ENCODE results near the gene SPAG9.
"Not testable (repeated sequence)": the region's sequence is repeated elsewhere in the genome, so short reads cannot be mapped to it uniquely, and the experiment has no call there.

SPAG9 gene

GRCh38 chr17:50941676-50942048, 179.0 kb downstream of the SPAG9 start:
- H3K4me1 ChIP-seq; H3K9me3 ChIP-seq; H3K4me3 ChIP-seq; in situ Hi-C loops (cut with MboI; ENCODE audit: low sequenced_read_pairs); DNase-seq (ENCODE audit: low spot score in 2 of 2); H3K27me3 ChIP-seq (ENCODE audit: low read depth); H3K36me3 ChIP-seq (replicated peaks): not testable (repeated sequence)

GRCh38 chr17:50939795-50940684, 180.6 kb downstream of the SPAG9 start:
- Histone ChIP-seq H3K4me1 (peaks cover 10% of the 10 kb centered on the region), H3K36me3 (replicated peaks) (no peaks in the 10 kb centered on the region), H3K4me3 (no peak overlapping the region), H3K27me3 (ENCODE audit: low read depth) (no peaks in the 10 kb centered on the region), H3K9me3 (no peaks in the 10 kb centered on the region)
- in situ Hi-C loops (cut with MboI; ENCODE audit: low sequenced_read_pairs), result no loop called here
- DNase-seq (ENCODE audit: low spot score in 2 of 2), result no peak

DNA sequence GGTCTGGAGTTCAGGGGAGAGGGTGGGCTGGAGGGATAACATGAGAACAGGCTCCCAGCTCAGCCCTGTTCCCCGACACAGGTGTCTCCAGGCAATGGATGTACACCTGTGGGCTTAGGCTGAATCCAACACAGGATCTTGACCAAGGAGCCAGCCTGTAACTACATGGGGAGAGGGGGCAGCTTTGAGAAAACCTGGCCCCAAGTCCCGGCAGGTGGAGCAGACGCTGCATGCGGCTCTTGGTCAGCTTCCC, 181.2 kb downstream of the SPAG9 start:
- DNase-seq (ENCODE audit: low spot score in 2 of 2), result no peak
- Histone ChIP-seq H3K4me1 (peaks cover 6% of the 10 kb centered on the region), H3K36me3 (replicated peaks) (no peaks in the 10 kb centered on the region), H3K27me3 (ENCODE audit: low read depth) (no peaks in the 10 kb centered on the region), H3K9me3 (no peaks in the 10 kb centered on the region), H3K4me3 (no peak overlapping the region)
- in situ Hi-C loops (cut with MboI; ENCODE audit: low sequenced_read_pairs), result no loop called here

- Histone ChIP-seq H3K9me3 (no peaks in the 10 kb centered on the region), H3K4me3 (no peak overlapping the region), H3K4me1 (peaks cover 2% of the 10 kb centered on the region), H3K36me3 (replicated peaks) (no peaks in the 10 kb centered on the region), H3K27me3 (ENCODE audit: low read depth) (no peaks in the 10 kb centered on the region)
- no peak for DNase-seq (ENCODE audit: low spot score in 2 of 2)
- in situ Hi-C loops (cut with MboI; ENCODE audit: low sequenced_read_pairs), result no loop called here
Observed at GRCh38 chr17:50938821-50939541, 181.7 kb downstream of the SPAG9 start.

- no peak overlapping the region for H3K4me3 ChIP-seq
- H3K27me3 ChIP-seq (ENCODE audit: low read depth), result no peaks in the 10 kb centered on the region
- in situ Hi-C loops (cut with MboI; ENCODE audit: low sequenced_read_pairs), result no loop called here
- H3K4me1 ChIP-seq, result peaks cover 6% of the 10 kb centered on the region
- H3K9me3 ChIP-seq, result no peaks in the 10 kb centered on the region
- no peak for DNase-seq (ENCODE audit: low spot score in 2 of 2)
- H3K36me3 ChIP-seq (replicated peaks), result no peaks in the 10 kb centered on the region
Observed at GRCh38 chr17:50935996-50936266, 184.7 kb downstream of the SPAG9 start.

- no peaks in the 10 kb centered on the region for H3K27me3 ChIP-seq (ENCODE audit: low read depth)
- no peaks in the 10 kb centered on the region for H3K36me3 ChIP-seq (replicated peaks)
- H3K9me3 ChIP-seq, result no peaks in the 10 kb centered on the region
- H3K4me1 ChIP-seq, result peaks cover 10% of the 10 kb centered on the region
- no peak overlapping the region for H3K4me3 ChIP-seq
- in situ Hi-C loops (cut with MboI; ENCODE audit: low sequenced_read_pairs), result no loop called here
- no peak for DNase-seq (ENCODE audit: low spot score in 2 of 2)
Observed at GRCh38 chr17:50935221-50935995, 185.3 kb downstream of the SPAG9 start.

GRCh38 chr17:50934672-50935220, 185.9 kb downstream of the SPAG9 start:
- Histone ChIP-seq H3K27me3 (ENCODE audit: low read depth) (no peaks in the 10 kb centered on the region), H3K4me1 (peaks cover 10% of the 10 kb centered on the region), H3K9me3 (no peaks in the 10 kb centered on the region), H3K36me3 (replicated peaks) (no peaks in the 10 kb centered on the region), H3K4me3 (no peak overlapping the region)
- DNase-seq (ENCODE audit: low spot score in 2 of 2), result no peak
- in situ Hi-C loops (cut with MboI; ENCODE audit: low sequenced_read_pairs), result no loop called here

- Histone ChIP-seq H3K27me3 (ENCODE audit: low read depth) (no peaks in the 10 kb centered on the region), H3K4me3 (no peak overlapping the region), H3K4me1 (peaks cover 10% of the 10 kb centered on the region), H3K9me3 (no peaks in the 10 kb centered on the region), H3K36me3 (replicated peaks) (no peaks in the 10 kb centered on the region)
- no peak for DNase-seq (ENCODE audit: low spot score in 2 of 2)
- in situ Hi-C loops (cut with MboI; ENCODE audit: low sequenced_read_pairs), result no loop called here
Observed at GRCh38 chr17:50934161-50934560, 186.5 kb downstream of the SPAG9 start.

DNA sequence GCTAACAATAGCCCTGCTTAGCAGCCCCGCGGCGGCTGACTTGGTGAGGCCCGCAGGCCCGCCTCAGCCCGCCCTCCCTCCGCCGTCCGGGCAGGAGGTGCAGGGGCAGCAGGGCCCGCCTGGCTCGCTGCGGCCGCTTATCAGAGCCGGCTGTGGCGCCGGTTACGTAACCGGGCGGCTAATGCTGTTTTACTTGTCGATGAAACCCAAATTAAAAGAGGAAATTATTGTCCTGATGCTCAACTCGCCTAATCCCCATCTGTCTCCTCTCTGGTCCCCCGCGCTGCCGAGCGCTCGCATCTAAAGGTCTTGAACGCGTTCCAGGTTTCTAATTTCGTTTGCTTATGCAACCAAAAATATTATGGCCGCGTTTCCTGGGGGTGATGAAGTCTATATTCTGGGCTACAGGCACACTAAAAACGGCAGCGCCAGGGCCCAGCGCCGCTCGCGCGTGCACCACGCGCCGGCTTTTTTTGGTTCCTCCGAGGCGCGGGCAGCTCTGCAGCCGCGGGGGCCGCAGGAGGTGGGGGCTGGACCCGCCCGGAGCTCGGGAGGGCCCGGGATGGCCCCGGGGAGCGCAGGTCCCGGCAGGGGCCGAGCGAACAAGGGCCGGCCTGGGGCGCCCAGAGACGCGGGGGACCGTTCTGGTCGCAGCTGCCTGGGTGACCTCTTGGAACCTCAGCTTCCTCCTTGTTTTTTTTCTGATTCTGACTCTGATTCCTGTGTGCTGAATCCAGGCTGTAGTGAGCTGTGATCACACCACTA, 189.3 kb downstream of the SPAG9 start:
- Histone ChIP-seq H3K27me3 (ENCODE audit: low read depth) (no peaks in the 10 kb centered on the region), H3K4me3 (peak overlapping the region; percentile 15), H3K9me3 (no peaks in the 10 kb centered on the region), H3K36me3 (replicated peaks) (no peaks in the 10 kb centered on the region), H3K4me1 (peaks cover 10% of the 10 kb centered on the region)
- in situ Hi-C loops (cut with MboI; ENCODE audit: low sequenced_read_pairs), result no loop called here
- DNase-seq (ENCODE audit: low spot score in 2 of 2), result peak; percentile 50 to 84

DNA sequence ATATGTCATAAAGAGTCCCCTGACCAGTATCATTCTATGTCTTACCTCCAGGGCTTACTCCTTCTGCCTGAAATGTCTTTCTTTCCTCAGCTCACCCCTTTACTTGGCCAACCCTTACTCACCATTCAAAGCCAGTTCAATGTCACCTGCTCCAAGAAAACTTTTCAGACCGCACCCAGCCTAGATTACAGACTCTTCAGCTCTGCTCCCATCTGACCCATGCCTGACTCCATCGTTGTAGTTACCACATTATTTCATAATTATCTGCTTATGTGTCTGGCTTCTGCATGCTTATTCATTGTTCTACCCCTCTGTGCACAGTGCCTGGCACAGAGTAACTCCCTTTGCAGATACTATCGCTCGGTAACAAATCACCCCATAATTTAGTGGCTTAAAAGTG, 192.0 kb downstream of the SPAG9 start:
- Histone ChIP-seq H3K4me3 (no peak overlapping the region), H3K9me3 (no peaks in the 10 kb centered on the region), H3K4me1 (peaks cover 10% of the 10 kb centered on the region), H3K27me3 (ENCODE audit: low read depth) (no peaks in the 10 kb centered on the region), H3K36me3 (replicated peaks) (no peaks in the 10 kb centered on the region)
- DNase-seq (ENCODE audit: low spot score in 2 of 2), result no peak
- in situ Hi-C loops (cut with MboI; ENCODE audit: low sequenced_read_pairs), result no loop called here

DNA sequence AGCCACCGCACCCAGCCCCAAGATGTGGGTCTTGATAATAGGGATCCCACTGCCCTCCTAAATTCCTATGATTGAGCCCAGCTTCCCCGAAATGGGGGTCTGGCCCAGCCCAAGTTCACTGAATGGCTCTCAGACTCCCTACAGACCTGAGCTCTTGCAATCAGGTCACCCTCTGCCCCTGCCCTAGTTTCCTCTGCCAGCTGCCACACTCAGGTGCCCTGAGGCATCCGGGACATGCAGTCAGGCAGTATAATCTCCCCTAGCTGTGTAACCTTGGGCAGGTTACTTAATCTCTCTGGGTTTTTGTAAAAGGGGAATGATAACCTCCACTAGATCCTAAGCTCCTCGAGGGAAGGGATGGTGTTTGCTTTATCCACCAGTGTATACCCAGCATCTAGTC, 193.4 kb downstream of the SPAG9 start:
- H3K36me3 ChIP-seq (replicated peaks), result no peaks in the 10 kb centered on the region
- peaks cover 10% of the 10 kb centered on the region for H3K4me1 ChIP-seq
- H3K4me3 ChIP-seq, result no peak overlapping the region
- in situ Hi-C loops (cut with MboI; ENCODE audit: low sequenced_read_pairs), result no loop called here
- H3K27me3 ChIP-seq (ENCODE audit: low read depth), result no peaks in the 10 kb centered on the region
- H3K9me3 ChIP-seq, result no peaks in the 10 kb centered on the region
- DNase-seq (ENCODE audit: low spot score in 2 of 2), result no peak

DNA sequence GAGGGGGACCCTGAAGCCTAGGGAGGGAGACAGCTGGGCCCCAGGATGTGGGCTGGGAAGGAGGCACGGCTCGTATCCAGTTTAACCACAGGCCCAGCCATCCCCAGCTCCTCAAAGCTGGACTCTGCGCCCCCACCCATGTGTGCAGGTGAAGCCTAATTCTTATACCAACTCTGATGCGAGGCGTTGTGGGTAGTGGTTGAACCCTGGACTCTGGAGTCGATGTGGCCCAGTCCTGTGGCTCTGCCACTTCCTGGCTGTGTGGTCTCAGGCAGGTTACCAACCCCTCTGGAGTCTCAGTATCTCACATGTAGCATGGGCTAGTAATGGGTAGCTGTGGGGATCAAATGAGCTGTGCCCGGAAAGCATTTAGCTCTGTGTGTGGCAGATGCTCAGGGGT, 194.1 kb downstream of the SPAG9 start:
- Histone ChIP-seq H3K9me3 (no peaks in the 10 kb centered on the region), H3K4me1 (peaks cover 8% of the 10 kb centered on the region), H3K4me3 (no peak overlapping the region), H3K36me3 (replicated peaks) (no peaks in the 10 kb centered on the region), H3K27me3 (ENCODE audit: low read depth) (no peaks in the 10 kb centered on the region)
- in situ Hi-C loops (cut with MboI; ENCODE audit: low sequenced_read_pairs), result no loop called here
- no peak for DNase-seq (ENCODE audit: low spot score in 2 of 2)

- in situ Hi-C loops (cut with MboI; ENCODE audit: low sequenced_read_pairs), result no loop called here
Observed at GRCh38 chr17:50925296-50925891, 195.3 kb downstream of the SPAG9 start.

More at GRCh38 chr17:50925296-50925891, 195.3 kb downstream of the SPAG9 start:
- Histone ChIP-seq H3K9me3 (no peaks in the 10 kb centered on the region), H3K4me3 (no peak overlapping the region), H3K4me1 (no peaks in the 10 kb centered on the region), H3K36me3 (replicated peaks) (no peaks in the 10 kb centered on the region), H3K27me3 (ENCODE audit: low read depth) (no peaks in the 10 kb centered on the region)
- DNase-seq (ENCODE audit: low spot score in 2 of 2), result no peak
